GM10847 (cell line): ENCODE data around the gene ZNF618.

ENCODE experiments used
- POLR2A ChIP-seq: IDR thresholded peaks from 2 replicates; pipeline ENCODE4 v1.6.1; 2011; ENCODE audit not compliant: insufficient read length; ENCODE audit errors: extremely low read depth

ZNF618 gene

DNA sequence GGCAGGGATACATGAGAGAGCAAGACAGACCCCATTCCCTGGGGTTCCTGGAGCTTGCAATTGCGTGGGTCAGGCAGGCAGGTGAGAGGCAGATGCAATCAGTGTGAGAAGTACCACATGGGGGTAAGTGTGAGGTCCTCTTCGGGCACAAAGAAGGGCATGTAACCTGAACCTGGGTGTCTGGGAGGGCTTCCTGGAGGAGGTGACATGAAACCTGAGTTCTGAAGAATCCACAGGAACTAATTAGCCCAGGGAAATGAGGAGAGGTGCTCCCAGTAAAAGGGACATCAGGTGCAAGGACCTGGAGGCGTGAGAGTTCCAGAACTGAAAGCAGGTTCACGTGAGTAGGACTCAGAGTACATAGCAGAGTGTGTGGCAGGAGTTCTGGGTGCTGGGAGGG is 199.5 kb downstream of the ZNF618 start:
- TF ChIP-seq POLR2A = no peak

DNA sequence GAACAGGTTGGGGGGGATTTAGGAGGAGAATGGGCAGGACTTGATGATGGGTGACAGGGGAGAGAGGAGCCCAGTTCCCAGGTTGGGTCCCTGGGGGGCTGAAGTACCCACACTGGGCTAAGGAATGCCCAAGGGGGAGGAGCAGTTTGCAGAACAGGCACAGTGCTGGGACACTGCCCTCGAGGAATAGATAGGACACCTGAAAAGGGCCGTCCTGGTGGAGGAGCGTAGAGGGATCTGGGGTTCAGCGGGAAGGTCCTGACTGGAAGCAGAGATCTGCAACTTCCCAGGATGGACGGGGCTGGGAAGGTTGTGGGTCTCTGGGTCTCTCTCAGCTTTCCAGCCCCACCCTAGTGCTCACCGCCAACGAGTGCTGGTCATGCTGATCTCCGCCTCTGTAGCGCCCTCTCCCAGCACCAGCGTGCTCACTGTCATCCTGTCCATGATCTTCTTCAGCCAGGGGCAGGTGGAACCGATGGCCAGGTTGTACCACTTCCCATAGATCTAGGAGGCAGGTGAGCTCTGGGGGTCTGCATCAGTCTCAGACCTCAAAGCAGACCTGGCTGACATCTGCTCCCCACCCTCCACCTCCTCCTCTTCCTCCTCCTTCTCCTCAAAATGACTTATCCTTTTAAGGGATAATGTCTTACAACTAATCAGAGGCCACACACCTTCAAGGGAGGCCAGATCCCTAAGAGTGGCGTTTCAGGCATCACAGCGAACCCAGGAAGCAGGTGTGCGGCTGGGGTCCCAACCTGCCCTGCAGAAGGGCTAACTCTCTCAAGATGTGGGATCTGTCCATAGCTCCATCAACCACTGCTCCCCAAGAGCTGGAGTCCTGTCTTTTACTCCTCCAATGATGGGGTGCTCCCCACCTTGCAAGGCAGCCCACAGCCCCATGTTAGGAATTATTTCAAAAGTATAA is 200.4 kb downstream of the ZNF618 start:
- no peak for TF ChIP-seq POLR2A

DNA sequence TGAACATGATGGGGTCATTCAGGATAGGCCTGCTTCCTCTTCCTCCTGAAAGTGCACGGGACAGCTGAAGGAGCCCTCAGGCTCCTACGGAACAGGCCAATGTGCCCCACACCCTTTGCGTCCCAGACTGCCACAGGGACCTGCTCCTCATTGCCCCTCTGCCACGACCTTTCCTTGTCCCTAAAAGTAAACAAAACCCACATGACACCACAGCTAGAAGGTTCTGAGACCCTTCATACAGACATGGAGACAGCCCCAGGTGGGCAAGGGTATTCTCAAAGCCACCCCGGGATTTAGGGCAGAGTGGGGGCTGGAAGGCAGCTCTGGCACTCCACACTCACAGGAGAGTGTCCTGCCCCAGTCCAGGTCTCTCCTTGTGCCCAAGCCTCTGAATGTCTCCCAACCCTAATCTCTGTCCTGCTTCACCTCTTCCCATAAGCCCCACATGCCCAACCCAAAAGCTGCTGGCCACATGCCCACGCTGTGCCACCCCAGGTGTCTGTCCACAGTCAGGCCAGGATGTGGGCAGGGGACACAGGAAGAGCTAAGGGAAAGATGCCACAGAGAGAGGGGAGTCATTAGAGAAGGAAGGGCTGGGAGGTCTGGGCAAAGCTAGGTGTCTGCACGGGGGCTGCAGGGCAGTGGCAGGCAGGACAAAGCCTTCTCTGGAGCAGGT is 201.2 kb downstream of the ZNF618 start:
- TF ChIP-seq POLR2A = no peak

DNA sequence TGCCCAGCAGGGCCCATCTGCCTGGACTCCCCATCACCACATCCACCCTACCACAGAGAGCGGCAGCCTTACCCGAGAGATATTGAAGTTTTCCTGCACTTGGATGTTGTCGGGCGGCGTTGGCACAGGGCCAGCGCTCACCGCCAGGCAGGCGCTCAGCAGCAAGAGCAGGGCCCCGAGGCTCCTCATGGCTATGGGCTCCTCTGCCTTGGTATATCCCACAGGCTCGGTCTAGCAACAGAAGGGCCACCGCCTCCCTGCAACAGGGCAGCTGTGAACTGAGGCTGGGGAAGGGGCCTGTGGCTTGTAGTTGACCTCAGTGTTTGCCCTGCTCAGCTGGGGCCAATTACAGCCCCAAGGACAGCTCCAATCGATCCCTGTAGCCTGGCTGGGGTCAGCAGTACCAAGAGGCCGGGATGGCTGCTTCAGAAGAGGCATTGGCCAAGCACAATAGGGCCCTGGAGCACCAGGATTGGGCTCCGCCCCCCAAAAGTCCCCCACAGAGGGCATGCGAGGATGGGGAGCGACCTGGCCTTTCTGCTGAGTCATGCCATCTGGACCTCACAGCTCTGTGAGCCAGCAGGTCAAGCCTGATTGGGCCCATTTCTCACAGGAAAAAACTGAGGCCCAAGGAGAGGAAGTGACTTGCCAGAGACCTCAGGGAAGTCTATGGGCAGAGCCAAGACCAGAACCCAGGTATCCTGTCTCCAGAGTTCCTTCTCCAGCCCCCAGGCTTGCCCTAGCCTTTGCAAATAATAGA is 202.1 kb downstream of the ZNF618 start, which contains the start of gene AMBP:
AMBP (minus strand) TSS at position 280 of the 760 bp plus-strand sequence; CDS start at position 189, 91 bp downstream.
- no peak for TF ChIP-seq POLR2A

DNA sequence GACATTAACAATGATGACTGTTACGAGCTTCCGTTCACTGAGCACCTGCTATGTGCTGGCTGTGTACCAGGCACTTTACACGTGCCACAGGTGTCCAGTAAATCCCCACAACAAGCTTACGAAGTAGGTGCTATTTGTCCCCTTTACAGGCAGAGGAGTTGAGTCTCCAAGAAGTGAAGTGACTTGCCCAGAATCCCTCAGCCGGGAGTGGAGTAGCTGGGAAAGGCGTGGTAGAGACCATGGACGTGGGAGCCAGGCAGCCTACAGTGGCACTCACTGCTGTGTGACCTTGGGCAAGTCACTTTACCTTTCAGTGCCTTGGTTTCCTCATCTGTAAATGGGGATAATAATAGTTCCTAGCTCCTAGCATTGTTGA is 202.7 kb downstream of the ZNF618 start:
- no peak for TF ChIP-seq POLR2A

DNA sequence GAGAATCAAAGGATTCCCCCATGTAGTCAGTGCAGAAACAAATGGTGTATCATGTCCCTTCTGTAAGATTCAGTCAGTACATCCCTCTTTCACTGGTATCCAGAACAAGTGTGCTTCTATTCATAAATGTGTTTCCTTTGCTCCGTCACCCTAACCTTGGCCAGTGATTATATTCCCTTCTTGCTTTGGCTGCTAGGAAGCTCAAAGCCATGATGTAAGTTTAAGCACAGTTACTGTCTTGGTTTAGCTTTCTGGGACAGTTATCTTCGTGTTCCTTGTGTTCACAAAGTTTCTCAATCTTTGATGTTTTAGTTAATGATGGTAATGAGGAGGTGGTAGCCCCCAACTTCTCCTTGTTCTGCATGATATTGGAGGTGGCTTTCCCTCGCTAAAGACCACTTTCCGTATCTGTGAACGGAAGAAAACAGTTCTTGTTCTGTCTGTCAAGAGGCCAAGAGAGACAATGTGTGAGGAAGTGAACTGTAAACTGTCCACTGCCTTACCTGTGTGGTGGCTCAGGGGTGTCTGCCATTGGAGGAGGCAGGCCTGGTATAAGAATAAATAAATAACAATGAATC is 204.2 kb downstream of the ZNF618 start:
- TF ChIP-seq POLR2A = no peak

DNA sequence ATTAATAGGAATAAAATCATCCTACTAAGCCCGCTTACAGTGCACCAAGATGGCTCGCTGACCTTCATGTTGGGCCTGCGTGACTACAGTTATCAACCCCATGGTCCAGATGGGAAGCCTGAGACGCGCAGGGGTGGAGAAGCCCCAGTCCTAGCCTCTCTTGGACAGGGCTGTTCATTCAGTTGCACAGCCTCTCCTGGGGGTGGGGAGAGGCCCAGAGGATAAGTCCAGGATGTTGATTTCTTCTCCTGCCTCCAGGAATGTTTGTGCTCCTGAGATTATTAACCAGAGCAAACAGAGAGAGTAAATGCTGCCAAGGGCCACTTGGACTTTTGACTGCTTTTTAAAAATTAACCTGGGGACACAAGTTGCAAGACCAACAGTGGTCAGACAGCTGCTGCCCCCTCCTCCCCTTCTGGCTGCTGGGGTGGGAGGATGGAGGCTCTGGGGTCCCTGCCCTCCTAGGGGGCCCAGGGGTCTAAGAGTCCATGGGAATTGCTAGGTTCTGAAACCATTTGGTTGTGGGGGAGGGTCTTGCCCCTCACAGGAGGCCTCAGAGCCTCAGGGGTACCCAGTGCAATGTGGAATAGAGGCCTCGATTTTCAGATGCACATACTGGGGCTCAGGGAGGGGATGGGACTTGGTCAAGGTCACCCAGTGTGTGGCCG is 204.8 kb downstream of the ZNF618 start:
- no peak for TF ChIP-seq POLR2A

DNA sequence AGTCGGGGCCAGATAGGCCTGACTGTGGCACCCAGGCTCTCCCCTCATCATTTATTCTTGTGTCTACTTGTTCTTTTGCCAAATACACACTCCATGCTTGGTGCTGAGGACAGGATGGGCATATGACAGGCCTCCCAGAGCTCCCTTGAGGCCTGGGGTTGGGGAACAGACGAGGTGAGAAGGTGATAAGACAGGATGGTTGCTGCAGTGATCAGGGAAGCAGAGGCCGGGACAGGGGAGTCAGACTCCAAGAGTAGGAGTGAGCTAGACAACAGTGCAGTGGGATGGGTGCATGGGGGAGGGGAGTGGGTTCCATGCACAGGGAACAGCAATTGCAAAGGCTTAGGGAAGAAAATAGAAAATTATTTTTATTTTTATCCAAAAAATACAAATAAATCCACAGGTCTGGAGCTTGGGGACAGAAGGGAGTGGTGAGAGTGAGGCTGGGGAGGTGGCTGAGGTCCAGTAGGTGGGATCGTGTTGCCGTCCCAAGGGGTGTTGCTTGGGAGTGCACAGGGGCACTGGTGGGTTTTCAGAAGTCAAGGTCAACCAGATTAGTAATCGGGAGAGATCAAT is 205.4 kb downstream of the ZNF618 start:
- no peak for TF ChIP-seq POLR2A

DNA sequence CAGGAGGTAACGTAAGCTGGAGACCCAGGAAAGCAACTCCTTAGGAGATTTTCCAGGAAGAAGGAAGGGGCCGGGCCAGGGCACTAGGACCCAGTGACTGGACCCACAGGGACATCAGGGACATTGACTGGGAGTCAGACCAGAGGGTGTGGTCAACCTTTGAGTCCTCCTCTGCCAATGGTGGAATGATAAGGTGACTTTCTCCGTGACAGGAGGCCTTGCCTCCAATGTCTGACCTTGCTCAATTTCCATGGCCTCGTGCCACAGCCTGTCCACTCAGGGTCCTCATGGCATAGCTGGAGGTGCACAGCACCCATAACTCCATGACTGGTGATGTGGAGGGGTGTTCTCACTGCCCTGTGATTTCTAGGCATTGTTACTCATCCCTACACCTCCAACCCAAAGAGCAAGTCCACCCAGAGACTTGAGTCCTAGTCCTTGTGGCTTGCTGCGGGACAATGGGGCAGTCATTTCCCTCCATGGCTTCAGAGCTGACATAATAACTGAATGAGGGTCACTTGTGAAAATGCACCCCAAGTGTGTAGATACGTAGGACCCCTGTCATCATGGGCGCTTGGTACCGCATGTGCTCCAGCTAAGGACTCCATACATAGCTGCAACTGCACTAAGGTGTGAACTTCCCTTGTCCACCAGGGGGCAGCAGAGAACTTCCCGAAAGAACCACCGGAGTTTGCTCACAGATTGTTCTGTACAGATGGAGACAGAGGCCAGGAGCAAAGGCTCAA is 206.1 kb downstream of the ZNF618 start:
- no peak for TF ChIP-seq POLR2A

DNA sequence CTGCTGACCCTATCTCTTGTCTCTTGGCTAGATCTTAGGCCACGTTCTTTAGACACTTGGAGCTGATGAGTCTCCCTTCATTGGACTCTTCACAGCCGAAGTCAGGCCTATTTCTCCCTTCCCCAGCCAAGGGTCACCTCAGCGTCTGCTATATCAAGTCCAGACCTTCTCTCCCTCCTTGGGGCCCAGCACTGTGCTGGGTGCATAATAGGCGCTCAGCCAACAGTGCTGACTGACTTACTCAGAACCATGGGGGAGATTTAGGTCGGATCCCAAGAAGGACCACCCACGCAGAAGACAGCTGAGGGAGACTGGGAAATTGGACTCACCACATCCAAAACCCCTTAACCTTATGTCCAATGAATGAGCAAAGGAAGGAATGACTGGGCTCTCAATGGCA is 207.6 kb downstream of the ZNF618 start:
- no peak for TF ChIP-seq POLR2A

DNA sequence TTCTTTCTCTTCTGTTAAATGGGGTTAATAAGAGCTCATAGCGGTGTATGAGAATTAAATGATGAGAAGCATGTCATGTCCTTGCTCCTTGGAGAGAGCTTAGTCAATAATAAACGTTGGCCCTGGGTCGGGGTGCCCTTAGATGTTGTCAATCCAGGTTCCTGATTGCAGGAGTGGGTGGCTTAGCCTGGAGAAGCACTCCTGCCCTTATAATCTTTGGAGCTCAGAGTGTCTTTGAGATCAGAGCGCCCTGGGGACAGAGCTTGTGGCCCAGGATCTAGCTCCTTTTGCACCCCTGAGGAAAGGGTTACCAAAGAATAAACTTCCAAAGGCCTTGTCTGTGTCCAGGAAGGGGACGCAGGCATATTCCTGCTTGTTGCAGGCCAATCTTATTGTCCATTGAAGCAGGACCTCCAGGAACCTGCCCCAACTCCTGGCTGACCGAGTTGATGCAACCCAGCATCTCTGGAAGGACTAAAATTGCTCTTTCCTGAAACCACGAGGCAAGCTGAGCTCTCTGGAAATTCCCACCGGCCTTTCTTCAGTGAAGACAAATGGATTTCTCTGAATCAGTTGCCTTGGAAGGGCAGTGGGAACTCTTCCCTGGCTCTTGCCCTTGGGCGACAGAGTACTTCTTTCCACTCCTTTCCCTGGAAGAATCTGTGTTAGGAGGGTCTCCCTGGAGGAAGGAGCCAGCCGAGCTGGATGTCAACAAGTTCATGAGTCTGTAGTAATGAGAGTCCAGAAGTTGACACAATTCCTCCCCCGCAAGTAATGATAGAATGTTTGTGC is 208.4 kb downstream of the ZNF618 start:
- no peak for TF ChIP-seq POLR2A

DNA sequence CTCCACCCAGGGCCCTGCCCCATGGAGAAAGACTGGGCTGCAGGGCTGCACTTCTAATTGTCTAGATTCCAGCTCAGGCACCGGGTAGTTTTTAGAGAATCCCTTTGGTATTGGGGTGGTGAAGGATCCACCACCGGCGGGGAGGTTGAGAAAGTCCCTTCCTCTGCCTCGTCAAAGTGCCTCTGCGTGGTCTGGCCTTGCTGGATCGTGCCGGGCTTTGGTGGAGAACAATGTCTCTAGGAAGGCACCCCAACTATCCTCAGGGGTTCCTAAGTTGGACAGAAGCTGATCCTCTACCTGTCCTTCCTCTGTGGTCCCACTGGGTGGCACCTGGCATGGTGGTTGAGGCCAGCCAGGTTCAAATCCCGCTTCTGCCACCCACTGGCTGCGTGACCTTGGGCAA is 209.3 kb downstream of the ZNF618 start:
- no peak for TF ChIP-seq POLR2A

DNA sequence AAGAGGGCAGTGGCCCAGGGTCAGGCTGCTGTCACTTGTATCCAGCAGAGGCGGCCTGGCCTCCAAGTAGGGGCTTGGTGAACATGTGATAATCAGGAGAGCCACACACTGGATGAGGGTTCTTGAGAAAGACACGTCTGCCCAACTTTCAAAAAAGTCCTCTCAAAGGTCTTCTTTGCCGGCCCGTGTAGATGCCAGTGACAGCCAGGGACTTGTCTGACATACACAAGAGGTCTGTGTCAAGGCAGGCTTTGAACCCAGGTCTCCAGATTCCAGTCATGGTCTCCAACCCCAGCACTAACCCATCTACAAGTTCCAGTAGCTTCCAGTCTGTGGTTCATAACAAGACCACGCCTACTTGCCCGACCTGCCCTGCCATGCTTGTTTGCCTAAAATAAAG is 209.9 kb downstream of the ZNF618 start:
- TF ChIP-seq POLR2A = no peak
